ENCODE results near the gene LMTK2.

- no peak for TF ChIP-seq EZH2phosphoT487 (IDR thresholded peaks at IDR 0.05; ENCODE audit: borderline replicate concordance)
- TF ChIP-seq, protein P1, sequence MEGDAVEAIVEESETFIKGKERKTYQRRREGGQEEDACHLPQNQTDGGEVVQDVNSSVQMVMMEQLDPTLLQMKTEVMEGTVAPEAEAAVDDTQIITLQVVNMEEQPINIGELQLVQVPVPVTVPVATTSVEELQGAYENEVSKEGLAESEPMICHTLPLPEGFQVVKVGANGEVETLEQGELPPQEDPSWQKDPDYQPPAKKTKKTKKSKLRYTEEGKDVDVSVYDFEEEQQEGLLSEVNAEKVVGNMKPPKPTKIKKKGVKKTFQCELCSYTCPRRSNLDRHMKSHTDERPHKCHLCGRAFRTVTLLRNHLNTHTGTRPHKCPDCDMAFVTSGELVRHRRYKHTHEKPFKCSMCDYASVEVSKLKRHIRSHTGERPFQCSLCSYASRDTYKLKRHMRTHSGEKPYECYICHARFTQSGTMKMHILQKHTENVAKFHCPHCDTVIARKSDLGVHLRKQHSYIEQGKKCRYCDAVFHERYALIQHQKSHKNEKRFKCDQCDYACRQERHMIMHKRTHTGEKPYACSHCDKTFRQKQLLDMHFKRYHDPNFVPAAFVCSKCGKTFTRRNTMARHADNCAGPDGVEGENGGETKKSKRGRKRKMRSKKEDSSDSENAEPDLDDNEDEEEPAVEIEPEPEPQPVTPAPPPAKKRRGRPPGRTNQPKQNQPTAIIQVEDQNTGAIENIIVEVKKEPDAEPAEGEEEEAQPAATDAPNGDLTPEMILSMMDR (conservative IDR thresholded peaks at IDR 0.05; ENCODE audit: low read length): no peak
Measured at GRCh38 chr7:98193474-98194180, 87.0 kb downstream of the LMTK2 start.

Data from Loucy (cell line).